Measurements from ENCODE around the gene FKBP1A. TPM values are rescaled to one million over a fixed set of nuclear protein-coding genes. Genes with fewer than 3 reads are reported as not detected.
A peak's percentile ranks its signal among the peaks of the same experiment; 100 is the strongest.

FKBP1A gene
- total RNA-seq, 1 experiment from 2014 or later, result 196 TPM

DNA sequence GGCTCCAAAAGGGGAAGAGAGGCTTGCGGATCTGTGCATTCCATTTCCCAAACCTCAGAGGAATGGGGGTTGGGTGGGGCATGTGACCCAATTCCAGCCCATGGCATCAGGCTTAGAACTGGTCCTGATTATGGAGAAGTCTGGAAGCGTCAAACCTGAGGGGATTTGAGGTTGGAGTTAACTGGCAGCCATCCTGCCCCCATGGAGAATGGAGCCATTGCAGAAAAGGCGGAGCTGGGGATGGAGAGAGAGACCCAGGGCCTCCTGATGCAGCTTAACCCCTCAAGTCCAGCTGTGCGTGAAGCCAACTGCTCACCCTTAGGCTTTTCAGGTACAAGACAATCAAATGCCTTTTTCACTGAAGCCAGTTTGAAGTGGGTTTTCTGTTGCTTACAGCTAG lies 54.1 kb downstream of the FKBP1A start:
- H3K9me3 Mint-ChIP-seq, result no peaks in the 10 kb centered on the region
- whole genome bisulfite sequencing (ENCODE audit: extremely low coverage, insufficient read length, low lambda C conversion rate), result no CpG with 5 or more reads among the region's 4 CpGs
- peak; percentile 19 for DNase-seq

More for the DNA sequence above, 54.1 kb downstream of the FKBP1A start:
- no peak overlapping the region for H3K23ac ChIP-seq (ENCODE audit: insufficient read length, low read depth, low read length)
- no peaks in the 10 kb centered on the region for H3K9me3 ChIP-seq (ENCODE audit: control insufficient read depth, low read depth, low read length)
- H3K23me2 ChIP-seq (ENCODE audit: insufficient read length, low read depth, low read length, poor library complexity, severe bottlenecking), result no peaks in the 10 kb centered on the region
- no peak overlapping the region for H3K18ac ChIP-seq (ENCODE audit: insufficient read length, low read depth, low read length)
- H3K9ac ChIP-seq (ENCODE audit: extremely low read depth, insufficient read length, low read length), result no peak overlapping the region
- H2AK5ac ChIP-seq (ENCODE audit: insufficient read length, low read length), result no peak overlapping the region
- H2BK15ac ChIP-seq (ENCODE audit: low read depth, low read length), result no peak overlapping the region
- no peaks in the 10 kb centered on the region for H3K79me1 ChIP-seq (ENCODE audit: insufficient read depth, low read depth, low read length, poor library complexity, severe bottlenecking)
- no peaks in the 10 kb centered on the region for H4K20me1 ChIP-seq (ENCODE audit: control insufficient read depth, insufficient read depth, insufficient read length)
- no peak overlapping the region for H2BK5ac ChIP-seq (ENCODE audit: insufficient read length, low read length)
- no peaks in the 10 kb centered on the region for H3K4me1 ChIP-seq (ENCODE audit: insufficient read depth, low read length)
- no peak overlapping the region for H4K91ac ChIP-seq (ENCODE audit: insufficient read length, low read depth, low read length)
- no peak overlapping the region for H4K5ac ChIP-seq (ENCODE audit: insufficient read length, low read depth, low read length)
- no peak overlapping the region for H4K8ac ChIP-seq (replicated peaks; ENCODE audit: insufficient read length, low read depth, low read length)
- H3K27me3 ChIP-seq (ENCODE audit: insufficient read depth, low read length), result no peaks in the 10 kb centered on the region; the same call in 1 of the 2 replicates
- TF ChIP-seq, protein P1, sequence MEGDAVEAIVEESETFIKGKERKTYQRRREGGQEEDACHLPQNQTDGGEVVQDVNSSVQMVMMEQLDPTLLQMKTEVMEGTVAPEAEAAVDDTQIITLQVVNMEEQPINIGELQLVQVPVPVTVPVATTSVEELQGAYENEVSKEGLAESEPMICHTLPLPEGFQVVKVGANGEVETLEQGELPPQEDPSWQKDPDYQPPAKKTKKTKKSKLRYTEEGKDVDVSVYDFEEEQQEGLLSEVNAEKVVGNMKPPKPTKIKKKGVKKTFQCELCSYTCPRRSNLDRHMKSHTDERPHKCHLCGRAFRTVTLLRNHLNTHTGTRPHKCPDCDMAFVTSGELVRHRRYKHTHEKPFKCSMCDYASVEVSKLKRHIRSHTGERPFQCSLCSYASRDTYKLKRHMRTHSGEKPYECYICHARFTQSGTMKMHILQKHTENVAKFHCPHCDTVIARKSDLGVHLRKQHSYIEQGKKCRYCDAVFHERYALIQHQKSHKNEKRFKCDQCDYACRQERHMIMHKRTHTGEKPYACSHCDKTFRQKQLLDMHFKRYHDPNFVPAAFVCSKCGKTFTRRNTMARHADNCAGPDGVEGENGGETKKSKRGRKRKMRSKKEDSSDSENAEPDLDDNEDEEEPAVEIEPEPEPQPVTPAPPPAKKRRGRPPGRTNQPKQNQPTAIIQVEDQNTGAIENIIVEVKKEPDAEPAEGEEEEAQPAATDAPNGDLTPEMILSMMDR (conservative IDR thresholded peaks at IDR 0.05), result no peak
- Mint-ChIP-seq H3K27ac (no peak overlapping the region), H3K4me1 (peaks cover 5 to 9% of the 10 kb centered on the region in 2 experiments), H3K36me3 (ENCODE audit: insufficient read depth in 1 of 3, low read depth in 3 of 3) (peaks cover 1 to 3% (median 3%) of the 10 kb centered on the region in 3 experiments; a peak in 3 of 7 replicates), H3K4me3 (no peak overlapping the region), H3K27me3 (ENCODE audit: low read depth) (peaks cover 1% of the 10 kb centered on the region; the same call in 1 of the 2 replicates)
- no peak overlapping the region for H2BK12ac ChIP-seq (ENCODE audit: insufficient read length, low read depth, low read length)
- H3K14ac ChIP-seq (ENCODE audit: insufficient read depth, low read length), result no peak overlapping the region
- H3K56ac ChIP-seq (ENCODE audit: insufficient read length, low read depth, low read length), result no peak overlapping the region
- H3K27ac ChIP-seq (ENCODE audit: insufficient read length, low read depth, low read length), result no peak overlapping the region
- no peak overlapping the region for H3K4me2 ChIP-seq (ENCODE audit: insufficient read depth, insufficient read length, low read length)
- H2AFZ ChIP-seq (ENCODE audit: low read length), result no peak overlapping the region
- H3T11ph ChIP-seq (ENCODE audit: low read length), result no peak overlapping the region
- H2BK20ac ChIP-seq (ENCODE audit: low read depth, low read length, poor library complexity, severe bottlenecking), result no peak overlapping the region
- no peak overlapping the region for H3K4ac ChIP-seq (ENCODE audit: low read depth, low read length)
- H2BK120ac ChIP-seq (ENCODE audit: low read depth, low read length, poor library complexity, severe bottlenecking), result no peak overlapping the region
- no peaks in the 10 kb centered on the region for H3K79me2 ChIP-seq (ENCODE audit: insufficient read depth, low read length)

Data from H9 (cell line).